ENCODE data around the gene GNB1L. TPM values are rescaled to one million over a fixed set of nuclear protein-coding genes. Genes with fewer than 3 reads are reported as not detected.

Gene GNB1L
- total and polyA plus RNA-seq, 10 of the 15 experiments (the other 5 are each of a cell fraction or from before 2014, with no cell fraction given): 0.21 to 19.4 (median 6.8) TPM

GRCh38 chr22:19774628-19775027 is 80.0 kb downstream of the GNB1L start (continued):
- TF ChIP-seq BRCA1 (IDR thresholded peaks at IDR 0.05; ENCODE audit: low read depth, low read length) (no peak), CHD2 (IDR thresholded peaks at IDR 0.05; ENCODE audit: borderline replicate concordance, low read depth, low read length) (no peak)
- TF ChIP-seq, protein P1, sequence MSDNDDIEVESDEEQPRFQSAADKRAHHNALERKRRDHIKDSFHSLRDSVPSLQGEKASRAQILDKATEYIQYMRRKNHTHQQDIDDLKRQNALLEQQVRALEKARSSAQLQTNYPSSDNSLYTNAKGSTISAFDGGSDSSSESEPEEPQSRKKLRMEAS (IDR thresholded peaks at IDR 0.05; ENCODE audit: low read depth, low read length): no peak

- Histone ChIP-seq H3K9ac (ENCODE audit: control insufficient read depth, insufficient read depth, low read length) (no peak overlapping the region), H3K4me1 (ENCODE audit: control insufficient read depth, insufficient read depth, low read length) (peaks cover 9% of the 10 kb centered on the region), H2AFZ (ENCODE audit: control insufficient read depth, low read depth, low read length) (no peak overlapping the region), H3K27ac (ENCODE audit: control insufficient read depth, insufficient read depth) (no peak overlapping the region), H3K4me2 (ENCODE audit: control insufficient read depth, insufficient read depth) (peak overlapping the region; percentile 44), H4K20me1 (ENCODE audit: control insufficient read depth, insufficient read depth) (no peaks in the 10 kb centered on the region; the same call in 1 of the 2 replicates), H3K27me3 (replicated peaks in 1 of 2; ENCODE audit: control insufficient read depth in 2 of 2, insufficient read depth in 2 of 2, low read length in 1 of 2) (peaks cover 0 to 2% of the 10 kb centered on the region in 2 experiments; a peak in 3 of 4 replicates), H3K79me2 (ENCODE audit: control insufficient read depth, insufficient read depth, low read length) (no peaks in the 10 kb centered on the region), H3K4me3 (no peak overlapping the region), H3K36me3 (ENCODE audit: control insufficient read depth in 2 of 2, insufficient read depth in 2 of 2, low read length in 1 of 2) (no peaks in the 10 kb centered on the region), H3K9me3 (replicated peaks; ENCODE audit: control insufficient read depth, insufficient read depth, low read length) (no peaks in the 10 kb centered on the region)
- DNase-seq (ENCODE audit: low read depth, low spot score): no peak
- ChIA-PET SMC1A (ENCODE audit: uncharacterized antibody, unreplicated experiment) (interaction anchor here (0.9 to 2.4 kb wide), 5 partner anchors 43 to 137 kb away, joined by 3 to 7 read pairs (median 5); no protein-coding TSS in a partner anchor), CTCF (interaction anchor here (1.0 to 2.0 kb wide), 10 partner anchors 16 to 145 kb away, joined by 3 to 9 read pairs (median 4); no protein-coding TSS in a partner anchor), POLR2A (no interaction called here), RAD21 (ENCODE audit: unreplicated experiment) (interaction anchor here (1.1 to 2.6 kb wide), 7 partner anchors 17 to 140 kb away, joined by 3 to 12 read pairs (median 3); no protein-coding TSS in a partner anchor)
- no peak for FAIRE-seq
- intact Hi-C loops (cut with micrococcal nuclease; ENCODE audit: unreplicated experiment) (no loop called here), in situ Hi-C loops (cut with MboI) (no loop called here)
- no TSS peak for BruUV-seq (replicated peaks)
- 37% methylated on average over 9 of the region's 9 CpGs for WGBS (ENCODE audit: insufficient coverage, insufficient replicate concordance, low lambda C conversion rate, missing lambda C conversion rate)
- peak; percentile 7; the same call in 1 of the 3 replicates for ATAC-seq
- TF ChIP-seq SP1 (IDR thresholded peaks at IDR 0.05; ENCODE audit: low read depth, low read length): no peak
- no peak for TF ChIP-seq CBFB (IDR thresholded peaks at IDR 0.05; ENCODE audit: low read depth)
- no peak for TF ChIP-seq MXI1 (IDR thresholded peaks at IDR 0.05; ENCODE audit: low read depth, low read length)
- no peak for TF ChIP-seq RFX5 (IDR thresholded peaks at IDR 0.05; ENCODE audit: low read depth, low read length)
- no peak for TF ChIP-seq CREM (IDR thresholded peaks at IDR 0.05; ENCODE audit: low read depth)
- TF ChIP-seq GABPA (IDR thresholded peaks at IDR 0.05; ENCODE audit: low read depth): no peak
- TF ChIP-seq, protein P2, sequence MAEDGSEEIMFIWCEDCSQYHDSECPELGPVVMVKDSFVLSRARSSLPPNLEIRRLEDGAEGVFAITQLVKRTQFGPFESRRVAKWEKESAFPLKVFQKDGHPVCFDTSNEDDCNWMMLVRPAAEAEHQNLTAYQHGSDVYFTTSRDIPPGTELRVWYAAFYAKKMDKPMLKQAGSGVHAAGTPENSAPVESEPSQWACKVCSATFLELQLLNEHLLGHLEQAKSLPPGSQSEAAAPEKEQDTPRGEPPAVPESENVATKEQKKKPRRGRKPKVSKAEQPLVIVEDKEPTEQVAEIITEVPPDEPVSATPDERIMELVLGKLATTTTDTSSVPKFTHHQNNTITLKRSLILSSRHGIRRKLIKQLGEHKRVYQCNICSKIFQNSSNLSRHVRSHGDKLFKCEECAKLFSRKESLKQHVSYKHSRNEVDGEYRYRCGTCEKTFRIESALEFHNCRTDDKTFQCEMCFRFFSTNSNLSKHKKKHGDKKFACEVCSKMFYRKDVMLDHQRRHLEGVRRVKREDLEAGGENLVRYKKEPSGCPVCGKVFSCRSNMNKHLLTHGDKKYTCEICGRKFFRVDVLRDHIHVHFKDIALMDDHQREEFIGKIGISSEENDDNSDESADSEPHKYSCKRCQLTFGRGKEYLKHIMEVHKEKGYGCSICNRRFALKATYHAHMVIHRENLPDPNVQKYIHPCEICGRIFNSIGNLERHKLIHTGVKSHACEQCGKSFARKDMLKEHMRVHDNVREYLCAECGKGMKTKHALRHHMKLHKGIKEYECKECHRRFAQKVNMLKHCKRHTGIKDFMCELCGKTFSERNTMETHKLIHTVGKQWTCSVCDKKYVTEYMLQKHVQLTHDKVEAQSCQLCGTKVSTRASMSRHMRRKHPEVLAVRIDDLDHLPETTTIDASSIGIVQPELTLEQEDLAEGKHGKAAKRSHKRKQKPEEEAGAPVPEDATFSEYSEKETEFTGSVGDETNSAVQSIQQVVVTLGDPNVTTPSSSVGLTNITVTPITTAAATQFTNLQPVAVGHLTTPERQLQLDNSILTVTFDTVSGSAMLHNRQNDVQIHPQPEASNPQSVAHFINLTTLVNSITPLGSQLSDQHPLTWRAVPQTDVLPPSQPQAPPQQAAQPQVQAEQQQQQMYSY (CRISPR knock-in tag; IDR thresholded peaks at IDR 0.05): no peak
- TF ChIP-seq HCFC1 (IDR thresholded peaks at IDR 0.05; ENCODE audit: low read length): no peak
- TF ChIP-seq RCOR1 (conservative IDR thresholded peaks at IDR 0.05; ENCODE audit: low read depth, low read length): no peak
- TF ChIP-seq, protein P3, sequence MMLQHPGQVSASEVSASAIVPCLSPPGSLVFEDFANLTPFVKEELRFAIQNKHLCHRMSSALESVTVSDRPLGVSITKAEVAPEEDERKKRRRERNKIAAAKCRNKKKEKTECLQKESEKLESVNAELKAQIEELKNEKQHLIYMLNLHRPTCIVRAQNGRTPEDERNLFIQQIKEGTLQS (IDR thresholded peaks at IDR 0.05; ENCODE audit: borderline replicate concordance, extremely low read depth, low read depth, low read length): no peak
- no peak for TF ChIP-seq DPF2 (IDR thresholded peaks at IDR 0.05)
These were observed 81.1 kb downstream of the GNB1L start for GRCh38 chr22:19773470-19774040.

All from GM12878 (cell line).